ENCODE results near the gene PRKAG2. TPM values are rescaled to one million over a fixed set of nuclear protein-coding genes. Genes with fewer than 3 reads are reported as not detected.

PRKAG2 gene
- total RNA-seq, 1 experiment from 2014 or later, result 73.9 TPM

DNA sequence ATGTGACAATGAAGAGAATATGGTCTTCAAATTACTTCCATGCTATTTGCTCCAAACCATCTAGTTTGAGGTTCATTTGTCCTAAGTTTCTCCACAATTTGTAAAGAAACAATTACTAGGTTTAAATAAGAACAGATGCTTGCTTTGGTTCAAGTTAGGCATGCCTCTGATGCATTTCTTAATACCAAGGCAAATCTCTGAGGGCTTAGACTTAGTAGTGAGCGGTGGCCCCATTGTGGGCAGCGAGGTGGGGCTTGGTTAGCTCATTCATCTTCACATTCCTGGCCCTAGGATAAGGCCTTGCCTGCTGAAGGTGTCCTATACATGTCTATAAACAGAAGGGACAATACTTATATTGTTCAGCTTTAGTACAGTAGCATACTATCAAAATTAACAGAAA, 304.8 kb downstream of the PRKAG2 start:
- DNase-seq (ENCODE audit: unreplicated experiment), result no peak
- H3K9me3 Mint-ChIP-seq (ENCODE audit: unreplicated experiment), result no peaks in the 10 kb centered on the region
- no peaks in the 10 kb centered on the region for H3K27me3 Mint-ChIP-seq (ENCODE audit: insufficient read depth, unreplicated experiment)
- intact Hi-C loops (cut with micrococcal nuclease), result no loop called here
- no peak overlapping the region for H3K4me3 Mint-ChIP-seq (ENCODE audit: unreplicated experiment)
- ChIA-PET POLR2A (interaction anchor here (0.6 kb wide), 1 partner anchor 394 kb away, joined by 3 read pairs; no protein-coding TSS in a partner anchor), CTCF (interaction anchor here (0.5 to 8.9 kb wide), 9 partner anchors 11 to 449 kb away, joined by 3 to 67 read pairs (median 4); no protein-coding TSS in a partner anchor)
- TF ChIP-seq, protein P1, sequence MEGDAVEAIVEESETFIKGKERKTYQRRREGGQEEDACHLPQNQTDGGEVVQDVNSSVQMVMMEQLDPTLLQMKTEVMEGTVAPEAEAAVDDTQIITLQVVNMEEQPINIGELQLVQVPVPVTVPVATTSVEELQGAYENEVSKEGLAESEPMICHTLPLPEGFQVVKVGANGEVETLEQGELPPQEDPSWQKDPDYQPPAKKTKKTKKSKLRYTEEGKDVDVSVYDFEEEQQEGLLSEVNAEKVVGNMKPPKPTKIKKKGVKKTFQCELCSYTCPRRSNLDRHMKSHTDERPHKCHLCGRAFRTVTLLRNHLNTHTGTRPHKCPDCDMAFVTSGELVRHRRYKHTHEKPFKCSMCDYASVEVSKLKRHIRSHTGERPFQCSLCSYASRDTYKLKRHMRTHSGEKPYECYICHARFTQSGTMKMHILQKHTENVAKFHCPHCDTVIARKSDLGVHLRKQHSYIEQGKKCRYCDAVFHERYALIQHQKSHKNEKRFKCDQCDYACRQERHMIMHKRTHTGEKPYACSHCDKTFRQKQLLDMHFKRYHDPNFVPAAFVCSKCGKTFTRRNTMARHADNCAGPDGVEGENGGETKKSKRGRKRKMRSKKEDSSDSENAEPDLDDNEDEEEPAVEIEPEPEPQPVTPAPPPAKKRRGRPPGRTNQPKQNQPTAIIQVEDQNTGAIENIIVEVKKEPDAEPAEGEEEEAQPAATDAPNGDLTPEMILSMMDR (IDR thresholded peaks at IDR 0.05; ENCODE audit: unreplicated experiment), result no peak
- BruUV-seq (replicated peaks), result no TSS peak
- no peaks in the 10 kb centered on the region for H3K4me1 Mint-ChIP-seq (ENCODE audit: insufficient read depth, unreplicated experiment)
- peaks cover 89% of the 10 kb centered on the region for H3K36me3 Mint-ChIP-seq (ENCODE audit: insufficient read depth, unreplicated experiment)
- H3K27ac Mint-ChIP-seq (ENCODE audit: low read depth, unreplicated experiment), result no peak overlapping the region

DNA sequence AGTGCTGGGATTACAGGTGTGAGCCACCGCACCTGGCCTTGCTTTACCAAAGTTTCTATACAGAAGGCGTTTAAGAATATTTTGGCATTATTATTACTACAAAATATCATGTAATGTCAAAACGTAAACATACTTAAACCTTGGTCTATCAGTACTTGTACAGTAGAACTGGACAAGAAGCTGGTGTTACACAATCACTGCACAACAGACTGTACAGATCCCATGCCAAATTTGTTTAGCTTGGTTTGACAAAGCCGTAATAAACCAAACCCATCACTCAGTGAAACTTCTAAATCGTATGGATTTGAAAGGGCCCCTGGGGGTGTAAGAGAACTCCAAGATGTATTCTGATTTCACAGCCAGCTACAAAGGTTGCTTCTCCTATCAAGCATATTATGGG, 305.4 kb downstream of the PRKAG2 start:
- BruUV-seq (replicated peaks), result no TSS peak
- H3K27me3 Mint-ChIP-seq (ENCODE audit: insufficient read depth, unreplicated experiment), result no peaks in the 10 kb centered on the region
- no peaks in the 10 kb centered on the region for H3K4me1 Mint-ChIP-seq (ENCODE audit: insufficient read depth, unreplicated experiment)
- TF ChIP-seq, protein P1 (IDR thresholded peaks at IDR 0.05; ENCODE audit: unreplicated experiment), result no peak
- ChIA-PET POLR2A (interaction anchor here (0.6 to 1.3 kb wide), 4 partner anchors 18 to 395 kb away, joined by 3 read pairs; no protein-coding TSS in a partner anchor), CTCF (interaction anchor here (0.5 to 8.9 kb wide), 12 partner anchors 11 to 1090 kb away, joined by 3 to 67 read pairs (median 4); no protein-coding TSS in a partner anchor)
- DNase-seq (ENCODE audit: unreplicated experiment), result no peak
- H3K27ac Mint-ChIP-seq (ENCODE audit: low read depth, unreplicated experiment), result no peak overlapping the region
- no peak overlapping the region for H3K4me3 Mint-ChIP-seq (ENCODE audit: unreplicated experiment)
- intact Hi-C loops (cut with micrococcal nuclease), result no loop called here
- H3K36me3 Mint-ChIP-seq (ENCODE audit: insufficient read depth, unreplicated experiment), result peaks cover 91% of the 10 kb centered on the region
- no peaks in the 10 kb centered on the region for H3K9me3 Mint-ChIP-seq (ENCODE audit: unreplicated experiment)

DNA sequence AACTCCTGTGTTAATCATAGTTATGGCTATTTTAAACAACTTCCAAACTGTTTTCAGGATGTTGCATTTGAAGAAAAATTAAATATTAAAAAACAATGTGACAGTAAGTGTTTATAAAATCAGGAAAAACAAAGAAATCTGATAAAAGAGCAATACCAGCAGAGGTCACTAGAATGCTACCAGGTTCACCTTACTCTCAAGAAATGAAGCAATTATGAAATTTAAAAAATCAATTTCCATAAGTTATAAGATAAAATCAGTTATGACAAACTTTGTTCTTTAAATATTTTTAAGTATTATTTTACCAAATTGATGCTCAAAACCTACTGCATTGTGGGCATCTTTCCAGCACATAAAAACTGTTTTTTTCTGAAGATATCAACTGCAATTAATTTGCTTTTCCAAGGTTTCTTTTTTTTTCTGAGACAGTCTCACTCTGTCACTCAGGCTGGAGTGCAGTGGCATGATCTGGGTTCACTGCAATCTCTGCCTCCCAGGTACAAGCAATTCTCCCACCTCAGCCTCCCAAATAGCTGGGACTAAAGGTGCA, 306.5 kb downstream of the PRKAG2 start:
- ChIA-PET POLR2A (interaction anchor here (1.3 kb wide), 1 partner anchor 176 kb away, joined by 3 read pairs; no protein-coding TSS in a partner anchor), CTCF (interaction anchor here (0.6 to 8.9 kb wide), 8 partner anchors 12 to 189 kb away, joined by 3 to 67 read pairs (median 6); no protein-coding TSS in a partner anchor)
- Mint-ChIP-seq H3K27me3 (ENCODE audit: insufficient read depth, unreplicated experiment) (no peaks in the 10 kb centered on the region), H3K4me1 (ENCODE audit: insufficient read depth, unreplicated experiment) (no peaks in the 10 kb centered on the region), H3K9me3 (ENCODE audit: unreplicated experiment) (no peaks in the 10 kb centered on the region), H3K27ac (ENCODE audit: low read depth, unreplicated experiment) (no peak overlapping the region), H3K36me3 (ENCODE audit: insufficient read depth, unreplicated experiment) (peaks cover 91% of the 10 kb centered on the region), H3K4me3 (ENCODE audit: unreplicated experiment) (no peak overlapping the region)
- DNase-seq (ENCODE audit: unreplicated experiment), result peak; percentile 24
- intact Hi-C loops (cut with micrococcal nuclease), result loop anchor here (1.0 kb wide), 3 partner anchors 61 to 189 kb away; no protein-coding TSS in a partner anchor
- TF ChIP-seq, protein P1 (IDR thresholded peaks at IDR 0.05; ENCODE audit: unreplicated experiment), result peak; percentile 52
- no TSS peak for BruUV-seq (replicated peaks)

DNA sequence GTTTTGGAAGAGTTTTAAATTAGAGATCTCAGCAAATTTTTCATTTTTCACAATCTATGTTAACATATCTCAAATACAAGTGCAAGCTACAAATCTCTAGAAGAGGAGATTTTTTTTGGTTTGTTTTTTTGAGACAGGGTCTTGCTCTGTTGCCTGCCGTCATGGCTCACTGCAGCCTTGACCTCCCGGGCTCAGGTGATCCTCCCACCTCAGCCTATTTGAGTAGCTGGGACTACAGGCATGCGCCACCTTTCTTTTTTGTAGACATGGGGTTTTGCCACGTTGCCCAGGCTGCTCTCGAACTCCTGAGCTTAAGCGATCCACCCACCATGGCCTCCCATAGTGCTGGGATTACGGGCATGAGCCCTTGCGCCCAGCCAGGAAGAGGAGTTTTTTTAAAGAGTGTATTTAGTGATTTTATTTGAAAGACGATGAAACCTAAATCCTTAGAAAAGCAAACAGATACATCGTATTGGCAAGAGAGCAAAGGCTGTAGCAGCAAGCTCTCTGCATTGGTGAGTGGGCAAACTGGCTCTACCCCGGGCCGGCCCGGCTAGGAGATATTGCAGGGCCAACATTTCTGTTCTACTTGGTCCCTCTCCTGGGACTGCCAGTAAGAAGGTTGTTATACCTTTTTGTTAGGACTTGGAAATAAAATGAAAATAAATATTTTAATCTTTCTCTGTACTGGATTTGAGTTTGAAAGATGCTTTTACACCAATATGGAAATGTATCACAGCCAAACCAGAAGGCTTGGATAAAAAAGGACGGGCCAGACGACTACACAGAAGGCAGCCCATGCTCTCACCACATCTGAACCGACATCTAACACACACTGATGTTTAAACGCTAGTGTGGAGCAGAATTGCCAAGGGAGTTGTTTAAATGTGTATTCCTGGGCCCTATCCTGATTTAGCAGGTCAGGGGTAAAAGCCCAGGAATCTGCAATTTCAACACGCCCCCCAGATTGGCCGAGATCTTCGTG, 307.7 kb downstream of the PRKAG2 start:
- no peak overlapping the region for H3K4me3 Mint-ChIP-seq (ENCODE audit: unreplicated experiment)
- H3K27me3 Mint-ChIP-seq (ENCODE audit: insufficient read depth, unreplicated experiment), result no peaks in the 10 kb centered on the region
- intact Hi-C loops (cut with micrococcal nuclease), result no loop called here
- BruUV-seq (replicated peaks), result no TSS peak
- H3K27ac Mint-ChIP-seq (ENCODE audit: low read depth, unreplicated experiment), result no peak overlapping the region
- H3K4me1 Mint-ChIP-seq (ENCODE audit: insufficient read depth, unreplicated experiment), result no peaks in the 10 kb centered on the region
- no peaks in the 10 kb centered on the region for H3K9me3 Mint-ChIP-seq (ENCODE audit: unreplicated experiment)
- no peak for DNase-seq (ENCODE audit: unreplicated experiment)
- ChIA-PET POLR2A (interaction anchor here (0.6 to 1.2 kb wide), 3 partner anchors 12 to 192 kb away, joined by 3 read pairs; no protein-coding TSS in a partner anchor), CTCF (interaction anchor here (0.7 to 8.9 kb wide), 5 partner anchors 17 to 479 kb away, joined by 3 to 67 read pairs (median 4); no protein-coding TSS in a partner anchor)
- peaks cover 94% of the 10 kb centered on the region for H3K36me3 Mint-ChIP-seq (ENCODE audit: insufficient read depth, unreplicated experiment)
- TF ChIP-seq, protein P1 (IDR thresholded peaks at IDR 0.05; ENCODE audit: unreplicated experiment), result no peak
